SKM-1 treated with dmso at 0.1 percent for 144 hours (cell line): ENCODE data around the gene KLK15.
A peak's percentile ranks its signal among the peaks of the same experiment; 100 is the strongest.
"Not testable (repeated sequence)": the region's sequence is repeated elsewhere in the genome, so short reads cannot be mapped to it uniquely, and the experiment has no call there.

Experiments
- DNase-seq: peaks from one replicate; lab custom pipeline; 2025; ENCODE audit not compliant: unreplicated experiment; lab: John Stamatoyannopoulos, UW

Gene KLK15

GRCh38 chr19:50821248-50821612, 12.1 kb downstream of the KLK15 start:
- DNase-seq, result no peak

GRCh38 chr19:50820549-50821247, 12.7 kb downstream of the KLK15 start:
- DNase-seq, result peak; percentile 9

GRCh38 chr19:50820086-50820485, 13.3 kb downstream of the KLK15 start:
- DNase-seq, result no peak

GRCh38 chr19:50819636-50820035, 13.7 kb downstream of the KLK15 start:
- no peak for DNase-seq

- DNase-seq, result no peak
Observed at GRCh38 chr19:50818859-50819472, 14.4 kb downstream of the KLK15 start.

GRCh38 chr19:50817941-50818858, 15.2 kb downstream of the KLK15 start:
- no peak for DNase-seq

- DNase-seq, result no peak
Observed at GRCh38 chr19:50815439-50815838, 17.9 kb downstream of the KLK15 start.

- DNase-seq, result no peak
Observed at GRCh38 chr19:50814883-50815282, 18.5 kb downstream of the KLK15 start.

- no peak for DNase-seq
Observed at GRCh38 chr19:50812474-50812873, 20.9 kb downstream of the KLK15 start.

- not testable (repeated sequence) for DNase-seq
Observed at GRCh38 chr19:50811622-50812238, 21.6 kb downstream of the KLK15 start.

GRCh38 chr19:50808856-50809255, 24.5 kb downstream of the KLK15 start:
- DNase-seq, result no peak

- DNase-seq, result peak; percentile 83
Observed at GRCh38 chr19:50804420-50805272, 28.7 kb downstream of the KLK15 start.

- DNase-seq, result no peak
Observed at GRCh38 chr19:50803633-50804419, 29.5 kb downstream of the KLK15 start.

GRCh38 chr19:50801107-50801506, 32.3 kb downstream of the KLK15 start:
- DNase-seq, result no peak

- DNase-seq, result no peak
Observed at GRCh38 chr19:50799547-50799851, 33.9 kb downstream of the KLK15 start.

GRCh38 chr19:50798659-50799546, 34.5 kb downstream of the KLK15 start:
- DNase-seq, result no peak

- no peak for DNase-seq
Observed at GRCh38 chr19:50797781-50798658, 35.4 kb downstream of the KLK15 start.

GRCh38 chr19:50797429-50797780, 36.0 kb downstream of the KLK15 start:
- no peak for DNase-seq
